Activated CD8-positive, alpha-beta memory T cell treated with anti-CD3 and anti-CD28 coated beads for 24 hours (primary cell): ENCODE data around the gene SETDB2.
A peak's percentile ranks its signal among the peaks of the same experiment; 100 is the strongest.

Source experiments
- DNase-seq: peaks from one replicate; pipeline ENCODE4 v3.0.0-alpha.2; 2020

SETDB2 gene

GRCh38 chr13:49443704-49444523 is at the start of gene SETDB2, which contains the start of gene CAB39L:
SETDB2 (plus strand) TSS chr13:49444274; CDS start chr13:49451894, 7,620 bp downstream.
CAB39L (minus strand) TSS chr13:49444064; CDS start chr13:49382910, 61,154 bp downstream.
- DNase-seq: peak; percentile 98

GRCh38 chr13:49395451-49395865 is 48.6 kb upstream of the SETDB2 start:
- DNase-seq: no peak

GRCh38 chr13:49395878-49396380 is 48.1 kb upstream of the SETDB2 start:
- no peak for DNase-seq

- no peak for DNase-seq
These were observed 44.1 kb upstream of the SETDB2 start for GRCh38 chr13:49399801-49400472.

- no peak for DNase-seq
These were observed 43.1 kb upstream of the SETDB2 start for GRCh38 chr13:49400755-49401659.

GRCh38 chr13:49403996-49404702 is 39.9 kb upstream of the SETDB2 start:
- no peak for DNase-seq

GRCh38 chr13:49404703-49405020 is 39.4 kb upstream of the SETDB2 start:
- DNase-seq: no peak

GRCh38 chr13:49407068-49407467 is 37.0 kb upstream of the SETDB2 start:
- no peak for DNase-seq

- DNase-seq: no peak
These were observed 36.1 kb upstream of the SETDB2 start for GRCh38 chr13:49407936-49408335.

- no peak for DNase-seq
These were observed 35.1 kb upstream of the SETDB2 start for GRCh38 chr13:49409008-49409407.

GRCh38 chr13:49410006-49410405 is 34.1 kb upstream of the SETDB2 start:
- DNase-seq: no peak

- no peak for DNase-seq
These were observed 33.6 kb upstream of the SETDB2 start for GRCh38 chr13:49410477-49410876.

GRCh38 chr13:49411353-49411752 is 32.7 kb upstream of the SETDB2 start:
- no peak for DNase-seq

GRCh38 chr13:49412749-49413148 is 31.3 kb upstream of the SETDB2 start:
- DNase-seq: no peak

GRCh38 chr13:49417161-49417560 is 26.9 kb upstream of the SETDB2 start:
- no peak for DNase-seq

GRCh38 chr13:49418206-49418605 is 25.9 kb upstream of the SETDB2 start:
- DNase-seq: no peak

GRCh38 chr13:49419276-49419675 is 24.8 kb upstream of the SETDB2 start:
- no peak for DNase-seq

- no peak for DNase-seq
These were observed 22.7 kb upstream of the SETDB2 start for GRCh38 chr13:49421391-49421790.

- no peak for DNase-seq
These were observed 20.0 kb upstream of the SETDB2 start for GRCh38 chr13:49424011-49424560.

GRCh38 chr13:49428041-49428763 is 15.9 kb upstream of the SETDB2 start:
- DNase-seq: no peak

GRCh38 chr13:49429121-49429520 is 15.0 kb upstream of the SETDB2 start:
- no peak for DNase-seq
